NOMO-1 treated with dmso at 0.1 percent for 144 hours (cell line): Measurements from ENCODE around the gene SH3GL1.
"Not testable (repeated sequence)": the region's sequence is repeated elsewhere in the genome, so short reads cannot be mapped to it uniquely, and the experiment has no call there.

ENCODE experiments used
- DNase-seq: peaks from one replicate; lab custom pipeline; 2025; ENCODE audit not compliant: unreplicated experiment; lab: John Stamatoyannopoulos, UW

Gene SH3GL1

GRCh38 chr19:4345342-4346019 lies 54.9 kb downstream of the SH3GL1 start:
- no peak for DNase-seq

- peak; percentile 69 for DNase-seq
These were observed 56.7 kb downstream of the SH3GL1 start, which contains the start of gene MPND for GRCh38 chr19:4343370-4344307. MPND (plus strand) TSS chr19:4343562; CDS start chr19:4343594, 32 bp downstream.

- DNase-seq, result peak; percentile 98
These were observed 57.6 kb downstream of the SH3GL1 start for GRCh38 chr19:4342615-4343369.

- no peak for DNase-seq
These were observed 58.1 kb downstream of the SH3GL1 start for GRCh38 chr19:4342314-4342614.

- DNase-seq, result no peak
These were observed 61.6 kb downstream of the SH3GL1 start, which contains the start of gene STAP2 for GRCh38 chr19:4338441-4339355. STAP2 (minus strand) TSS chr19:4338827; CDS start chr19:4338753, 74 bp downstream.

GRCh38 chr19:4337906-4338440 lies 62.4 kb downstream of the SH3GL1 start:
- no peak for DNase-seq

- no peak for DNase-seq
These were observed 65.3 kb downstream of the SH3GL1 start for GRCh38 chr19:4334929-4335570.

GRCh38 chr19:4329858-4330257 lies 70.5 kb downstream of the SH3GL1 start:
- no peak for DNase-seq

- DNase-seq, result not testable (repeated sequence)
These were observed 71.2 kb downstream of the SH3GL1 start for GRCh38 chr19:4328991-4329681.

GRCh38 chr19:4328243-4328990 lies 71.9 kb downstream of the SH3GL1 start:
- DNase-seq, result peak; percentile 93

- no peak for DNase-seq
These were observed 72.5 kb downstream of the SH3GL1 start for GRCh38 chr19:4327877-4328242.

- DNase-seq, result peak; percentile 74
These were observed 73.0 kb downstream of the SH3GL1 start for GRCh38 chr19:4327252-4327876.

GRCh38 chr19:4326837-4327251 lies 73.5 kb downstream of the SH3GL1 start:
- no peak for DNase-seq

- DNase-seq, result no peak
These were observed 74.0 kb downstream of the SH3GL1 start for GRCh38 chr19:4326215-4326836.

- DNase-seq, result no peak
These were observed 76.1 kb downstream of the SH3GL1 start for GRCh38 chr19:4324228-4324627.

- no peak for DNase-seq
These were observed 76.7 kb downstream of the SH3GL1 start for GRCh38 chr19:4323692-4324091.

- DNase-seq, result no peak
These were observed 77.2 kb downstream of the SH3GL1 start for GRCh38 chr19:4322942-4323665.
